Keratinocyte (primary cell): ENCODE measurements around the gene ANKS1B.

Experiments used
- EZH2 ChIP-seq: IDR thresholded peaks from one replicate; pipeline ENCODE4 v1.6.1; 2012; ENCODE audit warnings: inconsistent platforms, mild to moderate bottlenecking, low read length, moderate library complexity
- TF ChIP-seq, protein P1 (sequence below), 3 experiments: IDR thresholded peaks in 1 of 3; conservative IDR thresholded peaks in 1 of 3; optimal IDR thresholded peaks in 1 of 3; 2 replicates in 2 of 3; 3 replicates in 1 of 3; pipeline versions ENCODE3 to v1.5.1; 2011; ENCODE audit warnings: low read length in 3 of 3, mild to moderate bottlenecking in 3 of 3, moderate library complexity in 2 of 3, control low read depth in 1 of 3, inconsistent platforms in 1 of 3; ENCODE audit not compliant: insufficient read depth in 2 of 3; ENCODE audit errors: extremely low read depth in 1 of 3

DNA sequence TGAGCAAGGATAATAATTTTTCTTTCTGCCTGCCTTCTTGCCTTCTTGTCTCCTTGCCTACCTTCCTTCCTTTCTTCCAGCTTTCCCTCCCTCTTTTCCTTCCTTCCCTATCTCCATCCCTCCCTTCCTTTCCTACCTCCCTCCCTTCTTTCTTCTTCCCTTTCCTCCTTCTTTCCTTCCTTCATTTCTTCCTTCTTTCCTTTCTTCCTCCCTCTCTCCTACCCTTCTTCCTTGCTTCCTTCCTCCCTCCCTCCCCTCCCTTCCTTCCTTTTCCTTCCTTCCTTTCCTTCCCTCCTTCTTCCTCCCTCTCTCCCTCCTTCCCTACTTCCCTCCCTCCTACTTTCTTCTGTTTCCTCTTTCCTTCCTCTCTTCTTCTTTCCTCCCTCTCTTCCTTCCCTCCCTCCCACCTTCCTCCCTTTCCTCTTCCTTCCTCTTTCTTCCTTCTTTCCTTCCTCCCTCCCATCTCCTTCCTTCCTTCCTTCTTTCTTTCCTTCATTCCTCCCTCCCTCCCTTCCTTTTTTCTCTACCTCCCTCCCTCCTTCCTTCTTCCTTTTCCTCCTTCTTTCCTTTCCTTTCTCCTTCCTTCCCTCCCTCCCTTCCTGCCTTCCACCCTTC is 1009.9 kb downstream of the ANKS1B start:
- TF ChIP-seq, protein P1, sequence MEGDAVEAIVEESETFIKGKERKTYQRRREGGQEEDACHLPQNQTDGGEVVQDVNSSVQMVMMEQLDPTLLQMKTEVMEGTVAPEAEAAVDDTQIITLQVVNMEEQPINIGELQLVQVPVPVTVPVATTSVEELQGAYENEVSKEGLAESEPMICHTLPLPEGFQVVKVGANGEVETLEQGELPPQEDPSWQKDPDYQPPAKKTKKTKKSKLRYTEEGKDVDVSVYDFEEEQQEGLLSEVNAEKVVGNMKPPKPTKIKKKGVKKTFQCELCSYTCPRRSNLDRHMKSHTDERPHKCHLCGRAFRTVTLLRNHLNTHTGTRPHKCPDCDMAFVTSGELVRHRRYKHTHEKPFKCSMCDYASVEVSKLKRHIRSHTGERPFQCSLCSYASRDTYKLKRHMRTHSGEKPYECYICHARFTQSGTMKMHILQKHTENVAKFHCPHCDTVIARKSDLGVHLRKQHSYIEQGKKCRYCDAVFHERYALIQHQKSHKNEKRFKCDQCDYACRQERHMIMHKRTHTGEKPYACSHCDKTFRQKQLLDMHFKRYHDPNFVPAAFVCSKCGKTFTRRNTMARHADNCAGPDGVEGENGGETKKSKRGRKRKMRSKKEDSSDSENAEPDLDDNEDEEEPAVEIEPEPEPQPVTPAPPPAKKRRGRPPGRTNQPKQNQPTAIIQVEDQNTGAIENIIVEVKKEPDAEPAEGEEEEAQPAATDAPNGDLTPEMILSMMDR (optimal IDR thresholded peaks at IDR 0.05 in 1 of 3, IDR thresholded peaks at IDR 0.05 in 1 of 3, conservative IDR thresholded peaks at IDR 0.05 in 1 of 3; ENCODE audit: extremely low read depth in 1 of 3, insufficient read depth in 2 of 3, low read length in 3 of 3), result no peak
- no peak for TF ChIP-seq EZH2
